GM18909 (cell line): ENCODE measurements around the gene OR56A3.
"Not testable (repeated sequence)": the region's sequence is repeated elsewhere in the genome, so short reads cannot be mapped to it uniquely, and the experiment has no call there.

Source experiments
- ATAC-seq: cut with Tn5 transposase; IDR thresholded peaks from one replicate; pipeline ENCODE4 v1.9.1; 2021; ENCODE audit warnings: mild to moderate bottlenecking; ENCODE audit not compliant: unreplicated experiment, poor library complexity

OR56A3 gene, protein sequence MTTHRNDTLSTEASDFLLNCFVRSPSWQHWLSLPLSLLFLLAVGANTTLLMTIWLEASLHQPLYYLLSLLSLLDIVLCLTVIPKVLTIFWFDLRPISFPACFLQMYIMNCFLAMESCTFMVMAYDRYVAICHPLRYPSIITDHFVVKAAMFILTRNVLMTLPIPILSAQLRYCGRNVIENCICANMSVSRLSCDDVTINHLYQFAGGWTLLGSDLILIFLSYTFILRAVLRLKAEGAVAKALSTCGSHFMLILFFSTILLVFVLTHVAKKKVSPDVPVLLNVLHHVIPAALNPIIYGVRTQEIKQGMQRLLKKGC

DNA sequence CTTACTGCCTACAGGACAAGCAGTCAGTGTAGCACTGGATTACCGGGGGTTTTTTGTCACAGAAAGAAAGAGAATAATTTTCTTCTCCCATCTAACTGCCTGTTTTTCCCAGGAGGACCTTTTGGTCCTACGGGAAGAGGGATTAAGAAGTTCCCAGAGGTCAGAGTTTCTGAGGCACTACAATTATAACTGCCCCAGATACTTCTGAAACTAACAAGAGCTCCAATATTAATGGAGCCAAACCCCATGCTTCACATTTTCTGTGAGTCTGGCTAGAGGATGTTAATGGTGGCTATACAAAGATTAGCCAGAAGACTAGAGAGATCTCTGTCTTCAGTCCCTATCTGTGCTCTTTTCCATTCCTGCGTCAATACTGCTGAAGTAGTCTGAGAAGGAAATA is at the start of gene OR56A3:
OR56A3 (plus strand) TSS at position 301 of the 400 bp plus-strand sequence. CDS start 5,096 bp downstream, outside the sequence.
- no peak for ATAC-seq

DNA sequence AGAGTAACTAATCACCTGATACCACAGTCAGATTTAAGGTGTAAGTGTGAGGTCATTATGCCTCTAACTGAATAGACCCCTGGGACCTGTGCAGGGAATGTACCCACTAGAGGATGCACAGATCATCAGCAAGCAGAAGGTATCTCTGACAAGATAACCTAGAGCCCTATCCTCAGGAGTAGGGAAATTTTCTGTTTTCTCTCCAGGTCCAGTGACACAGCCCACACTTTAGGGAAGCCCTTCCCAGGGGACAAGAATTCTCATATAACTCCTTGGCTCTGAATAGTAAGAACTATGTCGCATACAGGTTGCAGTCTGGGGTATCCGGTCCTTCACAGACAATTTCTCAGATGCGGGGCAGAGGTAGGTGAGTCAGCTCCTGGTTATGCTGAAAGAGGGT is 49.1 kb upstream of the OR56A3 start, which contains the start of gene OR52E5:
OR52E5 (plus strand) TSS at position 301 of the 400 bp plus-strand sequence. CDS start 7,569 bp downstream, outside the sequence.
- no peak for ATAC-seq

DNA sequence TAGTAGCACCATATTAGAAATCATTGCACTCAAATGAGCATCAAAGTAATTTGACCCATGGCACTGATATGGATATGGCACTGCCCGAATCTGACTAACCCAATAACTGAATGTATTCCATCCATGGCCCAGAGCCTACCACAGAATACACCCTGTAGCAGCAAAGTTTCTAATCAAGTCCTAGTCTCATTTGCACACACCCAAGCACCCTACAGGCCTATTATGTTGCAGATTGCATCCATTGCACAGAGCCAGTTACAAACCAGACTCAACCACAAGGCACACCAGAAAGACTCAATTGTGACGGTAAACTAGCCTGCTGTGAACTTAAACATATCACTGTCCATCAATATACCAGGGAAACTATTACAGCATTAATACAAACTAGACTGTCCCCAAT is 42.5 kb upstream of the OR56A3 start:
- no peak for ATAC-seq

DNA sequence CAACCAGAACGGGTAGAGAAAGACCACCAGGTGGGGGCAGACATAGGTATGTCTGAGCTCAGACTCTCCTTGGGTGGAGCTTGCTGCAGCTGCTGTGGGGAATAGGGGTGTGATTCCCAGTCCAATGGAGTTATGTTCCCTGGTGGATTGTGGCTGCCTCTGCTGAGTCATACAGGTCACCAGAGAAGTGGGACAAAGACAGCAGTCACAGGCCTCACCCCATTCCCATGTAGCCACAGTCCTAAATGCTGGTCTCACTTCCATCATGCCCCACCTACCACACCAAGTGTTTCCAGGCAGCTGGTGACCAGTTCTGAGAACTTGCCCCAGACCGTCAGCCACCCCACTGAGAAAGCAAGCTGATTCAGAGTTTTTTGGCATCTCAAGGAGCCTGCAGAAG is 31.5 kb upstream of the OR56A3 start:
- ATAC-seq: no peak

DNA sequence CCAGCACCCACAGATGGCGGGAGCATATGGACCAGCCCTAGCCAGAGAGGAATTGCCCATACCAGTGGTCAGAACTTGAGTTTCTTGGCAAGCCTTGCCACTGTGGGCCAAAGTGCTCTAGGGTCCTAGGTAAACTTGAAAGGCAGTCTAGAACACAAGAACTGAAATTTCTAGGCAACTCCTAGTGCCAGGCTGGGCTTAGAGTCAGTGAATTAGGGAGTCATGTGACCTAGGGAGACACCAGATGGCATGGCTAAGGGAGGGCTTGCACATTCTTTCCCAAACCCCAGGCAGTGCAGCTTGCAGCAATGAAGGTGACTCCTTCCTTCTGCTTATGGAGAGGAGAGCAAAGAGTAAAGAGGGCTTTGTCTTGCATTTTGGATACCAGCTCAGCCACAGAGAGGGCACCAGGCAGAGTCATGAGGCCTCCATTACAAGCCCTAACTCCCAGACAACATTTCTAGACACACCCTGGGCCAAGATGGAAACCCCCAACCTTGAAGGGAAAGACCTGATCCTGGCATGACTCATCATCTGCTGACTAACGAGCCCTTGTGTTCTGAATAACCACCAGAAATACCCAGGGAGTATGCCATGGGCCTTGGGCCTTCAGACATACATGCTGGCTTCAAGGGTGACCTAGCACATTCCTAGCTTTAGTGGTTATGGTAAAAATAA is 19.2 kb upstream of the OR56A3 start:
- peak; percentile 90 for ATAC-seq

DNA sequence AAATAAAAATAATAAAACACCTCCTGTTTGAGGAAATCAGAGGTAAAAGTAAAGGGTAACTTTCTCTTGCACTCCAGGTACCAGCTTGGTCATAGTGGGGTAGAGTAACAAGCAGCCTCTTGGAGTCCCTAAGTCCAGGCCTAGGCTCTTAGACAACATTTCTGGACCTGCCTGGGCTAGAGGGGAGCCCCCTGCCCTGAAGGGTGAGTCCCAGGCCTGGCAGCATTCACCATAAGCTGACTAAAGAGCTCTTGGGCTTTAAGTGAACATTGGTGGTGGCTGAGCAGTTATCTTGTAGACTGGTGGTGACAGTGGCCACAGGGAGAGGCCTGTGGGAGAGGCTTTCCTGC is 18.6 kb upstream of the OR56A3 start:
- peak; percentile 43 for ATAC-seq

DNA sequence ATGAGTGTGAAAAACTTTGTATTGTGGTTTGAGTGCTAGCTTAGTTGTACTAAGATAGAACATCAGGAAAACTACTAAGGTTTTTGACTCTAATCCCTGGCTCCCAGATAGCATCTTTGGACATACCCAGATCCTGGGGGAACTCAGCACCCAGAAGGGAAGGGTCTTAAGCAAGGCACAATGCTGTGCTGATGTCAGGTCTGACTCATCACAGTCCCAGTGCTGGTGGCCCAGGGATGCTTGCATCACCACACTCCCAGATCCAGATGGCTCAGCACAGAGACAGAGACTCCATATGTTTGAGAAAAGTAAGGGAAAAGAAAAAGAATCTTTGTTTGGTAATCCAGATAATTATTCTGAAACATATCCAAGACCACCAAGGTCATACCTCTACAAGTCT is 18.3 kb upstream of the OR56A3 start:
- no peak for ATAC-seq

DNA sequence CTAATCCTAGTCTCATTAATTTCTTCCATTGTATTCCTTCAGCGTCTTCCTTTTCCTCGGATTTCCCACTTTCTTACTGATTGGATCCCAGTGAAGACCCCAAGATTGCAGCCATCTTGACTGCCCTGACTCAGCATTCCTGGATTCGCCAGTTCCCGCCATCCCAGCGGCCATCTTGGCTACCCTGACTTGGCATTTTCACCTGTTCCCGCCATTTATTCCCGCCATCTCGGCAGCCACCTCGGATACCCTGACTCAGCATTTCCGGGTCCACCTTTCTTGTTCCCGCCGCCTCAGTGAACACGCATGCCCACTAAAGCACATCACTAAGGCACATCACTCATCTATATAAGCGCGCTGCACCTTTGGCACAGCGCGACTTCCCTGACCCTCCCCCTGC is 13.8 kb upstream of the OR56A3 start:
- ATAC-seq: no peak

DNA sequence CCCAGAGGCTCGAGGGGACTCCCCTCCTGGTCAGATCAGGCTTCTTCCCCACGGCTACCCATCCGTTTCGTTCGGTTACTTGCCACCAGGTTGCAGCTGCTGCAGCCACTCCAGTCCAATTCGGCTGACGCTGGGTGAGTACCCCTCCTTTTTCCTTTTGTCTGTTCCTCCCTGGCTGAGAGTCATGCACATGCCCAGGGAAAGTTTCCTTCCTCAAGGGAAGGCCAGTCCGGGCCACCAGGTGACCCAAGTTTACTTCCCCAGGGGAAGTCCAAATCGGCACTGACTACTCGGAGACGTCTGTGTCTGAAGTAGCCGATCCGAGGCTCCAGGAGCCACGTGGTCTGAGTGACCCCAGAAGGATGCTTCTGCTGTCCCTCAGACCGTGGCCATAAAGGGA is 13.2 kb upstream of the OR56A3 start:
- ATAC-seq: no peak

DNA sequence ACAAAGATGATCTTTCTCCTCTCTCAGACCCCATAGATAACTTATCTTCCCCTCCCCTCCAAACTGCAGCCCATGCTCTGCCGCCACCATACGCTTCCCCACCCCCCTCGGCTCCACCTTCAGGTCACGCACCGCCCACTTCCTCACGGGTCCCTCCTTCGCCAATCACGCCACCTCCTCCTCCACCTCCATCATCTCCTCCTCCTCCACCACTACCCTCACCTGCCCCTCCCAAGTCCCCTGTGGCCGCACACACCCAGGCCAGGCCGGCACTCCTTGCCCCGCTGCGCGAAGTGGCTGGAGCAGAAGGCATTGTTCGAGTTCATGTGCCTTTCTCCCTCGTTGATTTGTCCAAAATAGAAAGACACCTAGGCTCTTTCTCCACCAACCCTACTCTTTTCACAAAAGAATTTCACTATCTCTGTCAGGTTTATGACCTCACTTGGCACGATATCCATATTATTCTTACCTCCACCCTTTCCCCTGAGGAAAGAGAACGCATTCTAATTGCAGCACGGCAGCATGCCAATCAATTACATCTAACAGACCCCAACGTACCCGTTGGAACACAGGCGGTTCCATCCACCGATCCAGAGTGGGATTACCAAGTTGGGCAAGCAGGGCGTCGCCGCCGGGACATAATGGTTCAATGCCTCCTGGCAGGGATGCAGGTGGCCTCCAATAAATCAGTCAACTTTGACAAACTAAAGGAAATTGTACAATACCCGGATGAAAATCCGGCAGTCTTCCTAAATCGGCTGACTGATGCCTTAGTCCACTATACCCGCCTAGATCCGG is 12.3 kb upstream of the OR56A3 start:
- ATAC-seq: no peak

DNA sequence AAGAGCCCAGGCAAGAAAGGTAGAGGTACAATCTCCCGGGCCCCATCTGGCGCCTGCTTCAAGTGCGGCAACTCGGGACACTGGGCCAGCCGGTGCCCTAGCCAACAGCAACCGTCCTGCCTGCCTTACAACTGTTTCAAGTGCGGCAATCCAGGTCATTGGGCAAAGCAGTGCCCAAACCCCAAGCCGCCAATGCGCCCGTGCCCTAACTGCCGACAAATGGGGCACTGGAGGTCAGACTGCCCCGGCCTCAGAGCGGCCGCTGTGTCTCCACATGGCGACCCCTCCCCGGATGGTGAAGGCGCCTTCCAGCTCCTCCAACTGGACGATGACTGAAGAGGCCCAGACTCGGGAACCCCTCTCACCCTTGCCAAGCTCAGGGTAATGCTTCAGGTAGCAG is 11.4 kb upstream of the OR56A3 start:
- ATAC-seq: no peak

DNA sequence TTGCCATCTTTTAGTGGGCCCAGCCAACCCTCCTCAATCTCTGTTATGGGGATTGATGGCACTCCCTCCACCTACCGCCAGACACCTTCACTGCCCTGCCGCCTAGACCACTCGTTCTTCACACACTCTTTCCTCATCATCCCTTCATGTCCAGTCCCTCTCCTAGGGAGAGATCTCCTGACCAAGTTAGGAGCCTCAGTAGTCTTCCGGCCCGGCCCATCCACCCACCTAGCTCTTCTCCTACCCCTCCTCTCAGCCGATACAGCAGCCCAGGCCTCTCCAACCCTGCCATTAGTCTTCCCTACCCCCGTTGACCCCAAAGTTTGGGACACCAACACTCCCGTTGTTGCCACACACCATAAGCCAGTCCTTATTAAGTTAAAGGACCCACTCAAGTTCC is 11.0 kb upstream of the OR56A3 start:
- no peak for ATAC-seq

DNA sequence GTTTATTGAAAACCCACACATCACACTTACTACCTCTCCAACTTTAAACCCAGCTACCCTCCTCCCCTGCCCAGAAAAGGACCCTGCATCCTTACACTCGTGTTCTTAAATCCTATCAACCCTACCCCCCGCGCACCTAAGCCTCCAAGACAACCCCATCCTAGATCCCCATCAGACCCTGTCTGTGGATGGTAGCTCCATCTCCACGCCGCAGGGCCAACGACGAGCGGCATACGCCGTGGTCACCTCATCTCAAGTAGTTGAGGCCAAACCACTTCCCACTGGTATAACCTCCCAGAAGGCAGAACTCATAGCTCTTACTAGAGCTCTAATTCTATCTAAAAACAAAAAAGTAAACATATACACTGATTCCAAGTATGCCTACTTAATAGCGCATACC is 9.4 kb upstream of the OR56A3 start:
- no peak for ATAC-seq

DNA sequence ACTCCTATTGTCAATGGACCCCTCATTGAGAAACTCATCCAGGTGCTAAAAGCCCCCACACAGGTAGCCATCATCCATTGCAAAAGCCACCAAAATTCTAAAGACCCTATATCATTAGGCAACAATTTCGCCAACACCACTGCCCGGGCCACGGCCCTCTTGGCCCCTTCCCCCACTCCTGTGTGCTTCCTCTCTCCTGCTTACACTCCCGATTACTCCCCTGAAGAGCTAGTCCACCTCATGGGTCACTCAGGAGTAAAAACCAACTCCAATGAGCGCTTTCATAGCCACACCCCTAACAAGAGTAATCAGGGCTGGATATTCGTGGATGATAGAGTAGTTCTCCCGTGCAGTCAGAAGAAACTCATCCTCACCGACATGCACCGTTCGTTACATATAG is 8.9 kb upstream of the OR56A3 start:
- ATAC-seq: no peak

DNA sequence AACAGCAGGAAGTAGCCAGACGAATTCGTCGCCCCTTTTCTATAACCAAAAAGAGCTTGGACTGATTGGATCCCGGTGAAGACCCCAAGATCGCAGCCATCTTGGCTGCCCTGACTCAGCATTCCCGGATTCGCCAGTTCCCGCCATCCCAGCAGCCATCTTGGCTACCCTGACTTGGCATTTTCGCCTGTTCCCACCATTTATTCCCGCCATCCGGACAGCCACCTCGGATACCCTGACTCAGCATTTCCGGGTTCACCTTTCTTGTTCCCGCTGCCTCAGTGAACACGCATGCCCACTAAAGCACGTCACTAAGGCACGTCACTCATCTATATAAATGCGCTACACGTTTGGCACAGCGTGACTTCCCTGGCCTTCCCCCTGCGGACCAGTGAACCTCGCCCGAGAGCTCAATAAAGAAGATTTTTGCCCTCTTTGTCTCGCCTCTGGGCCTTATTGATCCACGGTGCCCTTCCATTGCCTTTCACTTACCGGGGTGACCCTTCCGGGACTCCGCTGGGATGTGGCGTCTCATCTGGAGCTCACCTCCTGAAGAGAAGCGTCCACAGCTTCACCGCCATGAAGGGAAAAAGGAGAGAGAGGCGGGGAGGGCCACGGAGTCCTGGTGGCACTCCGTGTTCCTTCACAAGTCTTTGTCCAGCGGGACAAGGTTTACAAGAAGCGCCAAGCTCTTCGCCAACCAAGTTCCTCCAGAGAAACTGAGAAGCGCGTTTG is 4.0 kb upstream of the OR56A3 start:
- ATAC-seq: no peak

DNA sequence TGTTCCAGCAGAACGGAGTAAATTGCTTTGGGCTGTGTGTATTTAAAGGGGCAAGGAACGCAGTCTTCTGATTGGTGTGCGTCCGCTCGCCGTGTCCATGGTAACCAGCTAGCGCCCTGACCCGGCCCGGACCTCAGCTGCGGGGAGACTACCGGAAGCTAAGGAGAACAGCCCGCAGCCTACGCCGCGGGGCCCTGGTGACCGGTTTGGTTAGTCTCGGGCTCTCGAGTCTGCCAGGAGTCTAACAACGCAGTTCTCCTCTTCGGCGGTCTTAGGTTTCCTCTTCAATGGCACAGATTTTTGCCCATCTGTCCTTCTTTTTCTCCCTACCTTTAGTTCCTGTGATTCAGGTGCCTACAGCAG is 3.5 kb upstream of the OR56A3 start:
- no peak for ATAC-seq

DNA sequence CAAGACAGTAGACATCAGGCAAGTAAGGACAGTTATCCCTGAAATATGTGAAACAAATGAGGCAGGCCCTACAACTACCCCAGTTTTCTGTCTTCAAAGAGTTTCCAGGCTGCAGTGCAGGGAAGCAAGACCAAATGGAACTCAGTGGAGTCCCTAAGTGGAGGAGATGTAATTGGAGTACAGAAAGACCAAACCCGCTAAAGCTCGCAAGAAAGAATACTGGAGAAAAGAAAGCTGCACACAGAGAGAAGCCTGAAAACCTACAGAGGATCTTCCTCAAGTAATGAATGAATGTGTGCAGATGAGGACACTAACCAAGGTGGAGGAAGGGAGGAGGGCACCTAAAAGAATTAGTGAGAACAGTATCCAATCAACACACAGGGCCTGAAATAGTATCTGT is 1.3 kb upstream of the OR56A3 start:
- ATAC-seq: no peak

DNA sequence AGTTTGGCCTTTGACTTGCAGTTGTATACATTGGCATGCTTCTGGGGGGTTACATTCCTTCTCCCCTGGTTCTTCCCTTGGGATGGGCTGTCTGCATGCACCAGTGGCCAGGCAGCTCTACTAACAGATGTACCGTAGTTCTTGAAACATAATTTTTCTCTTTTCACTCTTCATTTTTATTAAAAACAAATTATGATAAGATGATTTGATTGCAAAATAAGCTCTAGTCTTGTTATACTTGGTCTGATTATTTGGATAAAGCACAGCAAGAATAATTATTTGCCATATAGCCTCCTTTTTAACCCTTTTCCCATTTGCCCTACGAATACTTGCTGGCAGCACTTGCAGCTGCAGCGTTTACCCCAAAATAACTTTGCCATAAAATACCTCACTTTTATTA is 13.5 kb downstream of the OR56A3 start:
- ATAC-seq: no peak

DNA sequence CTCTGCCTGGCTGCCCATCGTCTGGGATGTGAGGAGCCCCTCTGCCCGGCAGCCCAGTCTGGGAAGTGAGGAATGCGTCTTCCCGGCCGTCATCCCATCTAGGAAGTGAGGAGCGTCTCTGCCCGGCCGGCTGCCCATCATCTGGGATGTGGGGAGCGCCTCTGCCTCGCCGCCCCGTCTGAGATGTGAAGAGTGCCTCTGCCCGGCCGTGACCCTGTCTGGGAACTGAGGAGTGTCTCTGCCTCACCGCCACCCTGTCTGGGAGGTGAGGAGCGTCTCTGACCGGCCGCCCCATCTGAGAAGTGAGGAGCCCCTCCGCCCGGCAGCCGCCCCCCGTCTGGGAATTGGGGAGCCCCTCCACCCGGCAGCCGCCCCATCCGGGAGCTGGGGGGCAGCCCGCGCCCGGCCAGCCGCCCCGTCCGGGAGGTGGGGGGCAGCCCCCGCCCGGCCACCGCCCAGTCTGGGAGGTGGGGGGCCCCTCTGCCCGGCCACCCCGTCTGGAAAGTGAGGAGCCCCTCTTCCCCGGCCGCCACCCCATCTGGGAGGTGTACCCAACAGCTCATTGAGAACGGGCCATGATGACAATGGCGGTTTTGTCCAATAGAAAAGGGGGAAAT is 18.8 kb downstream of the OR56A3 start:
- not testable (repeated sequence) for ATAC-seq

DNA sequence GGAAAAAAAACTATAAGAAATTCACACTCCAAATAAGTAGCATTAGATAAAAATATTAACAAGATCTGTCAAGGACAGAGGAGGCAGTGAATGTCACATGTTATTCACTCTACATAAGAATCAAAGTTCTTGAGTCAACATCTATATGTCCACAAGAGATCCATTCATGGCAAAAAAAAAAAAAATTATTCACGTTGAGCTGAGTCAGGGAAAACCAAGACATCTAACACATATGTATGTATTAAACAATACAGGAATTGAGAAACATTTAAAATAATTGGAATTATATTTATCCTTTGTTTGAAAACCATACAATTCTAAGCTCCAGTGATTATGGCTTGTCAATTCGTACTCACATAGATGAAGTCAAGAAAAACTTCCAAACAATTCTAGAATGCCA is 24.9 kb downstream of the OR56A3 start:
- ATAC-seq: no peak
